Mesothelial cell of epicardium (in vitro differentiated cells): Measurements from ENCODE around the gene ECM1. TPM values are rescaled to one million over a fixed set of nuclear protein-coding genes. Genes with fewer than 3 reads are reported as not detected.

Experiments used
- DNase-seq, 2 experiments: peaks; one replicate each; pipeline ENCODE4 v3.0.0; 2021; ENCODE audit warnings: low spot score in 2 of 2; ENCODE audit not compliant: unreplicated experiment in 2 of 2
- H3K27ac Mint-ChIP-seq: 2 replicates; pipeline ENCODE4 v1.8.0; 2021; ENCODE audit warnings: mixed read lengths
- H3K27me3 Mint-ChIP-seq: 2 replicates; pipeline ENCODE4 v1.8.0; 2021; ENCODE audit warnings: low read depth, mixed read lengths
- H3K36me3 Mint-ChIP-seq: 2 replicates; pipeline ENCODE4 v1.8.0; 2021; ENCODE audit warnings: mixed read lengths
- H3K4me1 Mint-ChIP-seq: 2 replicates; pipeline ENCODE4 v1.8.0; 2021; ENCODE audit warnings: mixed read lengths
- H3K4me3 Mint-ChIP-seq: 2 replicates; pipeline ENCODE4 v1.8.0; 2021; ENCODE audit warnings: mild to moderate bottlenecking, moderate library complexity, mixed read lengths
- H3K9me3 Mint-ChIP-seq: 2 replicates; pipeline ENCODE4 v1.8.0; 2021; ENCODE audit warnings: mixed read lengths
- total RNA-seq: library from RNA; stranded (reverse); gene quantifications from 3 replicates; pipeline ENCODE4 v1.2.1, GENCODE V29; 2021
- TF ChIP-seq, protein P1 (sequence below): fragments of 200-600 bp; sonication (generic); IDR thresholded peaks from one replicate; pipeline ENCODE4 v1.5.0; 2021; ENCODE audit warnings: antibody characterized with exemption; ENCODE audit not compliant: unreplicated experiment

ECM1 gene
- total RNA-seq, 1 donor from 2014 or later: 5.0 TPM

DNA sequence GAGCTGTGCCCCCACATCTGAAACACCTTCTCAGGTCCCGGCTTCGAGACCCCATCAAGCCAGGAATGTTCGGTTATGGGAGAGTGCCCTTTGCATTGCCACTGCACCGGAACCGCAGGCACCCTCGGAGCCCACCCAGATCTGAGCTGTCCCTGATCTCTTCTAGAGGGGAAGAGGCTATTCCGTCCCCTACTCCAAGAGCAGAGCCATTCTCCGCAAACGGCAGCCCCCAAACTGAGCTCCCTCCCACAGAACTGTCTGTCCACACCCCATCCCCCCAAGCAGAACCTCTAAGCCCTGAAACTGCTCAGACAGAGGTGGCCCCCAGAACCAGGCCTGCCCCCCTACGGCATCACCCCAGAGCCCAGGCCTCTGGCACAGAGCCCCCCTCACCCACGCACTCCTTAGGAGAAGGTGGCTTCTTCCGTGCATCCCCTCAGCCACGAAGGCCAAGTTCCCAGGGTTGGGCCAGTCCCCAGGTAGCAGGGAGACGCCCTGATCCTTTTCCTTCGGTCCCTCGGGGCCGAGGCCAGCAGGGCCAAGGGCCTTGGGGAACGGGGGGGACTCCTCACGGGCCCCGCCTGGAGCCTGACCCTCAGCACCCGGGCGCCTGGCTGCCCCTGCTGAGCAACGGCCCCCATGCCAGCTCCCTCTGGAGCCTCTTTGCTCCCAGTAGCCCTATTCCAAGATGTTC, 45.6 kb downstream of the ECM1 start:
- no peak overlapping the region for H3K4me3 Mint-ChIP-seq
- H3K36me3 Mint-ChIP-seq: peaks cover 2% of the 10 kb centered on the region
- peaks cover 32% of the 10 kb centered on the region for H3K4me1 Mint-ChIP-seq
- DNase-seq: no peak
- H3K9me3 Mint-ChIP-seq: no peaks in the 10 kb centered on the region
- H3K27me3 Mint-ChIP-seq: peaks cover 3% of the 10 kb centered on the region
- TF ChIP-seq, protein P1, sequence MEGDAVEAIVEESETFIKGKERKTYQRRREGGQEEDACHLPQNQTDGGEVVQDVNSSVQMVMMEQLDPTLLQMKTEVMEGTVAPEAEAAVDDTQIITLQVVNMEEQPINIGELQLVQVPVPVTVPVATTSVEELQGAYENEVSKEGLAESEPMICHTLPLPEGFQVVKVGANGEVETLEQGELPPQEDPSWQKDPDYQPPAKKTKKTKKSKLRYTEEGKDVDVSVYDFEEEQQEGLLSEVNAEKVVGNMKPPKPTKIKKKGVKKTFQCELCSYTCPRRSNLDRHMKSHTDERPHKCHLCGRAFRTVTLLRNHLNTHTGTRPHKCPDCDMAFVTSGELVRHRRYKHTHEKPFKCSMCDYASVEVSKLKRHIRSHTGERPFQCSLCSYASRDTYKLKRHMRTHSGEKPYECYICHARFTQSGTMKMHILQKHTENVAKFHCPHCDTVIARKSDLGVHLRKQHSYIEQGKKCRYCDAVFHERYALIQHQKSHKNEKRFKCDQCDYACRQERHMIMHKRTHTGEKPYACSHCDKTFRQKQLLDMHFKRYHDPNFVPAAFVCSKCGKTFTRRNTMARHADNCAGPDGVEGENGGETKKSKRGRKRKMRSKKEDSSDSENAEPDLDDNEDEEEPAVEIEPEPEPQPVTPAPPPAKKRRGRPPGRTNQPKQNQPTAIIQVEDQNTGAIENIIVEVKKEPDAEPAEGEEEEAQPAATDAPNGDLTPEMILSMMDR: no peak
- H3K27ac Mint-ChIP-seq: no peak overlapping the region

GRCh38 chr1:150554086-150554452, 46.2 kb downstream of the ECM1 start:
- Mint-ChIP-seq H3K27me3 (peaks cover 3% of the 10 kb centered on the region), H3K4me1 (peaks cover 31% of the 10 kb centered on the region), H3K9me3 (no peaks in the 10 kb centered on the region), H3K4me3 (no peak overlapping the region), H3K36me3 (peaks cover 2% of the 10 kb centered on the region), H3K27ac (no peak overlapping the region)
- TF ChIP-seq, protein P1: no peak
- no peak for DNase-seq

DNA sequence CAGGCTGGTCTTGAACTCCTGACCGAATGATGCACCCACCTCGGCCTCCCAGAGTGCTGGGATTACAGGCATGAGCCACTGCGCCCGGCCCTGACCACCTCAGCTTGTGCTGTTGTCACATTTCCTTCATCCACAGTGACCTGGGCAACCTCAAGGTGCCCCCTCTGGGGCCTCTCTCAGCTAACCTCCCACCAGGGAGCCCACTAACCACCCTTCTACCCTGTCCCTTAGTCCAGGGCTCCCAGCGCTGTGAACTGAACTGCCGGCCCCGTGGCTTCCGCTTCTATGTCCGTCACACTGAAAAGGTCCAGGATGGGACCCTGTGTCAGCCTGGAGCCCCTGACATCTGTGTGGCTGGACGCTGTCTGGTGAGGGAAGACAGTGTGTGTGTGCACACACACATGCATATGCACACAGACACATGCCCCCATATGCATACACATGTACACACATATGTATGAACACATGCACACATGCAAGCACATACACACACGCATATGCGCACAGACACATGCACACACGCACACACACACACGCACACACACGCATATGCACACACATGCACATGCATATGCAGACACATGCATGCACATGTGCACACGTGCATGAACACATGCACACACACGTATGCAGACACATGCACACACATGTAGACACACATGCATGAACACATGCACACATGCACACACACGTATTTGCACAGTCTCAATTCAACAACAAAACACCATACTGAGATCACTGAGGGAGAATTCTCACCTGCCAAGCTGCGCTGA, 47.5 kb downstream of the ECM1 start:
- Mint-ChIP-seq H3K27me3 (no peaks in the 10 kb centered on the region), H3K4me1 (peaks cover 29% of the 10 kb centered on the region), H3K4me3 (no peak overlapping the region), H3K36me3 (peaks cover 2% of the 10 kb centered on the region), H3K9me3 (no peaks in the 10 kb centered on the region), H3K27ac (no peak overlapping the region)
- TF ChIP-seq, protein P1: no peak
- DNase-seq: no peak

DNA sequence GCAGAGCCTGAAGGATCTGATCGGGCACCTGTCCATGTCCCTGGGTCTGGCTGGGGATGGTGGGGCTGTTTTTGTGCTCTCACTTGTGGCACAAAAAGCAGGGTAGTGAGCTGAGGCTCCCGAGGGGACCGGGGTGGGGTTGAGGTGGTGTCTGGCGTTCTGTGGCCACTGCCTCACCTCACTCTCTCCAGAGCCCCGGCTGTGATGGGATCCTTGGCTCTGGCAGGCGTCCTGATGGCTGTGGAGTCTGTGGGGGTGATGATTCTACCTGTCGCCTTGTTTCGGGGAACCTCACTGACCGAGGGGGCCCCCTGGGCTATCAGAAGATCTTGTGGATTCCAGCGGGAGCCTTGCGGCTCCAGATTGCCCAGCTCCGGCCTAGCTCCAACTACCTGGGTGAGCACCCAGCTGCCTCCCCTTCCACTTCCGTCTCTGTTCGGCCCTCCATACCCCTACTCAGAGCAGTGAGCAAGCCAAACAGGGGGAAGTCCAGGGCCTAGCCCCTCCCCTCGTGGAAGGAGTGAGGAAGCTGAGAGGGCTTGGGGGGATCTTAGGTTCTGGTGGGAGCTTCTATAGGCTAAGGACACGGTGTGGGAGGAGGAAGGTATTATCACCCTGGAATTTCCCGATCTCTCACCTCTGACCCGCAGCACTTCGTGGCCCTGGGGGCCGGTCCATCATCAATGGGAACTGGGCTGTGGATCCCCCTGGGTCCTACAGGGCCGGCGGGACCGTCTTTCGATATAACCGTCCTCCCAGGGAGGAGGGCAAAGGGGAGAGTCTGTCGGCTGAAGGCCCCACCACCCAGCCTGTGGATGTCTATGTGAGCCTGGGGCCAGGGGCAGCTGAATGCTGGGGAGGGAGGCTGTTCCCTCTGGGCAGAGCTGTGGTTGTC, 48.3 kb downstream of the ECM1 start:
- Mint-ChIP-seq H3K4me1 (peaks cover 31% of the 10 kb centered on the region), H3K36me3 (peaks cover 2% of the 10 kb centered on the region), H3K9me3 (no peaks in the 10 kb centered on the region), H3K27me3 (no peaks in the 10 kb centered on the region), H3K27ac (no peak overlapping the region), H3K4me3 (no peak overlapping the region)
- DNase-seq: no peak
- TF ChIP-seq, protein P1: no peak

- Mint-ChIP-seq H3K36me3 (peaks cover 2% of the 10 kb centered on the region), H3K4me1 (peaks cover 28% of the 10 kb centered on the region), H3K4me3 (no peak overlapping the region), H3K27ac (no peak overlapping the region), H3K9me3 (no peaks in the 10 kb centered on the region), H3K27me3 (no peaks in the 10 kb centered on the region)
- TF ChIP-seq, protein P1: no peak
- no peak for DNase-seq
These were observed 49.2 kb downstream of the ECM1 start for GRCh38 chr1:150557065-150557600.
